Activated T-cell treated with anti-CD3 and anti-CD28 coated beads, Interleukin-2, amount 50 U/mL, for 1 hour (primary cell): ENCODE results near the gene CFHR1.
"Not testable (repeated sequence)": the region's sequence is repeated elsewhere in the genome, so short reads cannot be mapped to it uniquely, and the experiment has no call there.

ENCODE experiments used
- DNase-seq: peaks from one replicate; pipeline ENCODE4 v3.0.0-alpha.2; 2020

The CFHR1 gene

DNA sequence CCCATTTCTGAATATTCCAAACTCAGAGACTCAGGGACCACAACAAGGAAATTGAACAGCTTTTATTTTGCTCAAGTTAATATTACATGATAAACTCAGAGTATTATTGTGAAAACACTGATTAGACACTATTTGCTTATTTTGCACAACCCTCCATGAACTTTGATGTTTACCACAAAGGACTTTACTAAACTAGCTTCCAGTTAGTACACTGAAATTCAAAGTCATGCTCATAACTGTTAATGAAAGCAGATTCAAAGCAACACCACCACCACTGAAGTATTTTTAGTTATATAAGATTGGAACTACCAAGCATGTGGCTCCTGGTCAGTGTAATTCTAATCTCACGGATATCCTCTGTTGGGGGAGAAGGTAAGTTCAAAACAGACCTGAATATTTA is at the start of gene CFHR1:
Gene CFHR1, plus strand, starts transcription at position 201 of the 400 bp plus-strand sequence. Its CDS starts 114 bp downstream, at position 315.
- DNase-seq = not testable (repeated sequence)

DNA sequence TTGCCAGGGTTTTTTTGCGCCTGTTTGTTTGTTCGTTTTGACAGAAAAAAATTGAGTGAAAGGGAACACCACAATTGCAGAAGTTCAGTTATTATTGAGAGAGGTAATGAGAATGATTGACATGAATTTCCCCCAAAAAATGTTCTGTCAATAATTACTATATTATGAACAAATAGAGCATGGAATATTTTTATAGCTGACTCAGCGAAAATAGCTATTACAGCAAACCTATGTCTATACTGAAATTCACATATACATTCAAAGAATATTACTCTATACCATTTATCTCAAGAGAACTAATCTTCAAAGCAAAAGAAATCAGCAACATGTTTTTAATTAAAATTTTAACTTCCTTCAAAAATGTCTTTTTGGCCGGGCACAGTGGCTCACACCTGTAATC is 49.7 kb upstream of the CFHR1 start:
- not testable (repeated sequence) for DNase-seq

GRCh38 chr1:196773713-196774112 is 45.8 kb upstream of the CFHR1 start:
- no peak for DNase-seq

DNA sequence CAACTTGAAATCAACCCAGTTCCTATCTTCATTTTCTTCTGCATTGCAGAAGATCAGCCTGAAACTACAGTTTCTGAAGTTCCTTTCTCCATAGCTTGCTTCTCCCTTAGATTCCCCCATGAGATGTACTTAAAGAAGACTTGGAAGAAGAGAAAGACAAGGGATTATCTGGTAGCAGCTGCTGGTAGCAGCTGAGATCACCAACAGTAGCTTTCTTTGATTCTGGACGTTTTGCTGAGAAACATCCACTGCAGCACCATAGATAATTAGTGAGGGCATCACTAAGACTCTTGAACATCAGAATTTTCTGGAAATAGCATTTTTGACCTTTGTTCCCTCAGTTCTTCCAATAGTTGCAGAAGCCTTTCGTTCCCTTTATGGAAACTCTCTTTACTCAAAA is 45.4 kb upstream of the CFHR1 start:
- DNase-seq = no peak

DNA sequence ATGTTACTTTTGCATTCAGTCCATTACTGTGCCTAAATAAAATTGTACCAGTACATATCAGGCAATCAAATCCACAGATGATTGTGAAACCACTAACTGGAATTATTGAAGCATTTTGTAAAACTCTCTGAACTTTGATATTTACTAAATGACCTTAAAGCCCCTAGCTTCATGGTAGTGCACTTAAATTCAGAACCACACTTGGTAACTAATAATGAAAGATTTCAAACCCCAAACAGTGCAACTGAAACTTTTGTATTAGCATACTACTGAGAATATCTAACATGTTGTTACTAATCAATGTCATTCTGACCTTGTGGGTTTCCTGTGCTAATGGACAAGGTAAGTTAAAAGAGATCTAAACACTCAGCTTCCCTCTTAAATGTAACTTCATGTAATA is 44.9 kb upstream of the CFHR1 start, which contains the start of gene CFHR3:
Gene CFHR3, plus strand, starts transcription at position 238 of the 400 bp plus-strand sequence. Its CDS starts 47 bp downstream, at position 285.
- no peak for DNase-seq

DNA sequence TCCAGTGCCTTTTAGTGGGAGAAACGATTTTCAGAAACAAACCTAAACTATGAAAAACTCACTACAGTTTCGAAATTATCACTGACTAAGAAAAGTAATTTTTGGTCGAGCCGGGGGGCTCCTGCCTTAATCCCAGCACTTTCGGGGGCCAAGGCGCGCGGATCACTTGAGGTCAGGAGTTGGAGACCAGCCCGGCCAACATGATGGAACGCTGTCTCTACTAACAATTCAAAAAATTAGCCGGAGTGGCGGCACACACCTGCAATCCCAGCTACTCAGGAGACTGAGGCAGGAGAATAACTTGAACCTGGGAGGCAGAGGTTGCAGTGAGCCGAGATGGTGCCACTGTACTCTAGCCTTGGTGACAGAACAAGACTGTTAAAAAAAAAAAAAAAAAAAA is 41.9 kb upstream of the CFHR1 start:
- DNase-seq = no peak

GRCh38 chr1:196779093-196779492 is 40.4 kb upstream of the CFHR1 start:
- no peak for DNase-seq

GRCh38 chr1:196791252-196791651 is 28.3 kb upstream of the CFHR1 start:
- DNase-seq = not testable (repeated sequence)

GRCh38 chr1:196794103-196794502 is 25.4 kb upstream of the CFHR1 start:
- DNase-seq = not testable (repeated sequence)

DNA sequence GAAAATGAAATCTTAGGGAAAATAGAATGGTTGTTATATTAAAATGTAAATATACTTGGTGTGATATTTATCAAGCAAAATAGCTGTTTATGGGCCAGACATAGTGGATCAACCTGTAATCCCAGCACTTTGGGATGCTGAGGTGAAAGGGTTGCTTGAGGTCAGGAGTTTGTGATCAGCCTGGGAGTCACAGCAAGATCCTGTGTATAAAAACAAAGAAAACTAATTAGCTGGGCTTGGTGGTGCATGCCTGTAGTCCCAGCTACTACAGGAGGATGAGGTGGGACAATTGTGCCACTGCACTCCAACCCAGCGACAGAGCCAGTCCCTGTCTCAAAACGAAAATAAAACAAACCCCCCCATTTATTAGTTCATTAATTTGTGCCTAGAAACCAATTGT is 21.6 kb upstream of the CFHR1 start:
- no peak for DNase-seq

GRCh38 chr1:196801920-196802319 is 17.6 kb upstream of the CFHR1 start:
- not testable (repeated sequence) for DNase-seq

DNA sequence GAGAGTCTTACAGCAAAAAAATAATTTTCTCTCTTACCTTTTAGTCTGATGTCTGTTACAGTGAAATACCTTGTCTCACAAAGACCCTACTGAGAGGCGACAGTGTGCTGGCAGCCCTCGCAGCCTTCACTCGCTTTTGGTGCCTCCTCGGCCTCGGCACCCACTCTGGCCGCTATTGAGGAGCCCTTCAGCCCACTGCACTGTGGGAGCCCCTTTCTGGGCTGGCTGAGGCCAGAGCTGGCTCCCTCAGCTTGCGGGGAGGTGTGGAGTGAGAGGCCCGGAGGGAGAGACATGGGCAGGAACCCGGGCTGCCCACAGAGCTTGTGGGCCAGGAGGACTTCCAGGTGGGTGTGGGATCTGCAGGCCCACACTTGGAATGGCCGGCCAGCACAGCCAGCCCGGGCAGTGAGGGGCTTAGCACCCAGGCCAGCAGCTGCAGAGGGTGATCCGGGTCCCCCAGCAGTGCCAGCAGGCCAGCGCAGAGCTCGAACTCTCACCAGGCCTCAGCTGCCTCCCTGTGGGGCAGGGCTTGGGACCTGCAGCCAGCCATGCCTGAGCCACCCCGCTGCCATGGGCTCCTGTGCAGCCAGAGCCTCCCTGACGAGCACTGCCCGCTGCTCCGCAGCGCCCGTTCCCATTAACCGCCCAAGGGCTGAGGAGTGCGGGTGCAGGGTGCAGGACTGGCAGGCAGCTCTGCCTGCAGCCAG is 10.8 kb upstream of the CFHR1 start:
- no peak for DNase-seq

- DNase-seq = not testable (repeated sequence)
Observed at GRCh38 chr1:196817442-196817841, 2.1 kb upstream of the CFHR1 start.

GRCh38 chr1:196827860-196828259 is 8.3 kb downstream of the CFHR1 start:
- not testable (repeated sequence) for DNase-seq

DNA sequence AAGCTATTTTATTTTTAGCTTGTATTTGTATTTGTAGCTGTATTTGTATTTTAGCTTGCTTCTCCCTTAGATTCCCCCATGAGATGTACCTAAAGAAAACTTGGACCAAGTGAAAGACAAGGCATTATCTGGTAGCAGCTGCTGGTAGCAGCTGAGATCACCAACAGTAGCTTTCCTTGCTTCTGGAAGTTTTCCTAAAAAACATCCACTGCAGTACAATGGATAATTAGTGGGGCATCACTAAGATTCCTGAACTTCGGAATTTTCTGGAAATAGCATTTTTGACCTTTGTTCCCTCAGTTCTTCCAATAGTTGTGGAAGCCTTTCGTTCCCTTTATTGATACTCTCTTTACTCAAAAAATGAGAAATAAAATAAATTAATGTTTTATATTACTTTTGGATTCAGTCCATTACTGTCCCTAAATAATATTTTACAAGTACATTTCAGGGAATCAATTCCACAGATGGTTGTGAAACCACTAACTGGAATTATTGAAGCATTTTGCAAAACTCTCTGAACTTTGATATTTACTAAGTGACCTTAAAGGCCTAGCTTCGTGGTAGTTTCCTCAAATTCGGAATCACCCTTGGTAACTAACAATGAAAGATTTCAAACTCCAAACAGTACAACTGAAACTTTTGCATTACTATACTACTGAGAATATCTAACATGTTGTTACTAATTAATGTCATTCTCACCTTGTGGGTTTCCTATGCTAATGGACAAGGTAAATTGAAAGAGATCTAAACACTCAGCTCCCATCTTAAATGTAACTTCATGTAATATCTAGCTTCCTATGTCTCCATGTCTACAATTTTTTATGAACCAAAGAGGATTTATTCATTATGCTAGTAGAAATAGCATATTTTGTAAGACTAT is 30.3 kb downstream of the CFHR1 start:
- DNase-seq = not testable (repeated sequence)

DNA sequence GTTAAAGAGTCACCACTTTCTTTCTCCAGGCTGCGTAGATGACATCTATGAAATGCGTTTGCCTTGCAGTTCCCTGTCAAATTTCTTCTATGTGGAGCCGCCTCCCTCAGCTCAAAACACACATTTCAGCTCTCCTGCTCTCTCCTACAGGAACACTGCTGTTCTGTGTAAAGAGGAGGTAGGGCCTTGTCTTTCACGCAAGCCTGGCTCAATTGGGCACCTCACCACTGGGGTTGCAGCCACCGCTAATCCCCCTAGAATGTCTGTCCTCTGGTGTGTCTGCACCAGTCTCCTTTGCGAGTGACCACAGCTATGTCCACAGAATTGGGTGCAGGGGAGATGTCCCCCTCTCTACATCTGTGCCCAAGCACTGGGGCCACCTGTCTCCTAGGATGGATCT is 36.5 kb downstream of the CFHR1 start:
- no peak for DNase-seq

DNA sequence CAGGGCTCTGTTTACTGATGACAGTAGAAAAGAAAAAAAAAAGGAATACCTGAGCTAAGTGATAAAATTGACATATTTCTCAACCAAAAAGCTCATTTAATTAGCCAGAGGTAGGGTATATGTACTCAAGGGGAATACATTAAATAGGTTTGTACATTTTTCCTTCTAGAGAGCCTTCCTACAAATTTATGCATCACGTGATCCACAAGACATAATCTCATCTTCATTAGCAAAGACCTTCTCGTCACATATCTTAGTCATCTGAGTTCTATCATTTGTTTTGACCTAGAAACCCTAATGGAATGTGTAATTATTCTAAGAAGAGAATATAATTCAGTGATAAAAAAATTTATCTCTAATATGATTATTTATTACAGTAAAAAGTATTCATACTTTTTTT is 37.7 kb downstream of the CFHR1 start:
- DNase-seq = no peak

DNA sequence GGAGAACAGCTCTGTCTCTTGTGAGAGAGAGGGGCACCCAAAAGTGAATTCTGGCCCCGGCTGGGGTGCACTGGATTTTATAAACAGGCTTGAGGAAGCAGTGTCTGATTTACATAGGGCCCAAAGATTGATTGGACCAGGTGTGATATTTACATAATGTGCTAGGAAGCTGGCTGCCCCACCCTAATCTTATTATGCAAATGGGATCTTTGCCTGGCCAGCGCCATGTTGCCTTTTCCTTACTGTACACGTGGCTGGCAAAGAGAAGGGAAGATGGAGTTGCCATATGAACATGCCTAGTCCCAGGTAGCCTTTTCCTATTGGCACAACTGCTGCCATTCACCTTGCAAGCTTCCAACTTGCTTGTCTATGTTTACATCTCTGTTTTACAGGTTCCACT is 39.3 kb downstream of the CFHR1 start:
- no peak for DNase-seq

DNA sequence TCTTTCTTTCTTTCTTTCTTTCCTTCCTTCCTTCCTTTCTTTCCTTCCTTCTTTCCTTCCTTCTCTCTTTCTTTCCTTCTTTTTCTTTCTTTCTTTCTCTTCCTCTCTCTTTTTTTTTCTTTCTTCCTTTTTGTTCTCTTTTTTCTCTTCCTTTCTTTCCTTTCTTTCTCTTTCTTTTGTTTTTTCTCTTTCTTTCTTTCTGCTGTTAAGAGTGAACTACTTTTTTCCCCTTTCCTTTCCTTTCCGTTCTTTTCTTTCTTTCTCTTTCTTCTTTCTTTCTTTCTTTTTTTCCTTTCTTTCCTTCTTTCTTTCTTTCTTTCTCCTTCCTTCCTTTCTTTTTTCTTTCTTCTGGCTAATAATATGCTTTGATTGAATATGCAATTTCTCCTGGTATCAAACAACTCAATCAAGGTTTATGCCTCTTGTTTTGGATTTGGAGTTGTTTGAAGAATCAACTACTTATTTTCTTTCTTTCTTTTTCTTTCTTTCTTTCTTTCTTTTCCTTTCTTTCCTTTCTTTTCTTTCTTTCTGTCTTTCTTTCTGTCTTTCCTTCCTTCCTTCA is 40.9 kb downstream of the CFHR1 start:
- DNase-seq = no peak

GRCh38 chr1:196861429-196861828 is 41.9 kb downstream of the CFHR1 start:
- no peak for DNase-seq

DNA sequence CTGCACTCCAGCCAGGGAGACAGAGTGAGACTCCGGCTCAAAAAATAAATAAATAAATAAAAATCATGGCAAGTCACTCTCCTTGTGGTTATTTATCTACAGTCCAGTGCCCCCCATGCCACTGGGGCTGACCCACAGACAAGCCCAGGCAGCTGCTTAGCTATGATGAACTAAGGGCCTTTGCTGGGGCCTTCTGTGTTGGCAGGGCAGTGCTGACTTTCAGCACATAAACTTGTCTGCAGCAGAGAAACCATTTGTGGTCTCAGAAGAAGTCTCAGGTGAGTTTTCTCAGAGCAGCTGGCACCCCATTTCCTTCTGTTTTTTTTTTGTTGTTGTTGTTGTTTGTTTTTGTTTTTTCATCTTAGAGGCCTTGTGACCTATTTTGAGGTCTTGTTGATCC is 47.4 kb downstream of the CFHR1 start:
- no peak for DNase-seq

- no peak for DNase-seq
Observed at GRCh38 chr1:196873385-196873784, 53.9 kb downstream of the CFHR1 start.

- DNase-seq = no peak
Observed at GRCh38 chr1:196875935-196876334, 56.4 kb downstream of the CFHR1 start.

- DNase-seq = no peak
Observed at GRCh38 chr1:196877964-196878363, 58.4 kb downstream of the CFHR1 start.
